Prostate gland (tissue), 2 donors: ENCODE results near the gene NBAS.

Experiments
- POLR2A ChIP-seq: fragments of 450-650 bp; IDR thresholded peaks from one replicate; pipeline ENCODE4 v1.6.1; 2016; ENCODE audit warnings: antibody characterized with exemption, mild to moderate bottlenecking
- TF ChIP-seq, protein P1 (sequence below), 4 experiments: fragments of 200-600 bp in 2 of 4; fragments of 450-650 bp in 2 of 4; sonication (generic) in 2 of 4; IDR thresholded peaks; 1 replicate in 3 of 4; 2 replicates in 1 of 4; pipeline ENCODE4 v1.5.1; 2016 to 2019; ENCODE audit warnings: antibody characterized with exemption in 4 of 4, mild to moderate bottlenecking in 2 of 4, moderate library complexity in 2 of 4

DNA sequence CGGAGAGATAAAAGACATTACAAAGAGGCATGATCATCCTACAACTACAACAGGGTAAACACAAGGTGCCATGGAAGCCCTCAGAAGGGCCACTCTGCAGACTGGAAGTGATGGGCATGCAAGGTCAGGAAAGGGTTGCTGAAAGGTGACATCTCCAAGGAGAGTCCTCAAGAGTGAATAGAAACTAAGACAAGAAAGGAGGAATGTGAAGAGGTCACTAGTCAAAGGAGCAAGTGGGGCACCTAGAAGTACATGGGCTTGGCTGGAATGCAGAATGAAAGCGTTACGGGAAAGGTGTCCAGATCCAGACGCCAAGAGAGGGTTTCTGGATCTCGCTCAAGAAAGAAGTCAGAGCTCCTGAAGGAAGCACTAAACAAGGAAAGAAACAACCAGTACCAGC, 314.3 kb downstream of the NBAS start:
- TF ChIP-seq, protein P1, sequence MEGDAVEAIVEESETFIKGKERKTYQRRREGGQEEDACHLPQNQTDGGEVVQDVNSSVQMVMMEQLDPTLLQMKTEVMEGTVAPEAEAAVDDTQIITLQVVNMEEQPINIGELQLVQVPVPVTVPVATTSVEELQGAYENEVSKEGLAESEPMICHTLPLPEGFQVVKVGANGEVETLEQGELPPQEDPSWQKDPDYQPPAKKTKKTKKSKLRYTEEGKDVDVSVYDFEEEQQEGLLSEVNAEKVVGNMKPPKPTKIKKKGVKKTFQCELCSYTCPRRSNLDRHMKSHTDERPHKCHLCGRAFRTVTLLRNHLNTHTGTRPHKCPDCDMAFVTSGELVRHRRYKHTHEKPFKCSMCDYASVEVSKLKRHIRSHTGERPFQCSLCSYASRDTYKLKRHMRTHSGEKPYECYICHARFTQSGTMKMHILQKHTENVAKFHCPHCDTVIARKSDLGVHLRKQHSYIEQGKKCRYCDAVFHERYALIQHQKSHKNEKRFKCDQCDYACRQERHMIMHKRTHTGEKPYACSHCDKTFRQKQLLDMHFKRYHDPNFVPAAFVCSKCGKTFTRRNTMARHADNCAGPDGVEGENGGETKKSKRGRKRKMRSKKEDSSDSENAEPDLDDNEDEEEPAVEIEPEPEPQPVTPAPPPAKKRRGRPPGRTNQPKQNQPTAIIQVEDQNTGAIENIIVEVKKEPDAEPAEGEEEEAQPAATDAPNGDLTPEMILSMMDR (IDR thresholded peaks at IDR 0.05): no peak
- no peak for TF ChIP-seq POLR2A
